ENCODE measurements around the gene MFGE8.

GRCh38 chr15:88907111-88907510, 6.1 kb downstream of the MFGE8 start:
- TF ChIP-seq EZH2phosphoT487 (IDR thresholded peaks at IDR 0.05; ENCODE audit: insufficient read depth, low read depth) = no peak
- TF ChIP-seq EZH2 (IDR thresholded peaks at IDR 0.05; ENCODE audit: insufficient read depth, poor library complexity, severe bottlenecking) = no peak

All from GM23248 (cell line).